Activated effector memory CD4-positive, alpha-beta T cell treated with Interleukin-2 at 50 U/mL for 16 hours (primary cell): ENCODE measurements around the gene DPP10.
"Not testable (repeated sequence)": the region's sequence is repeated elsewhere in the genome, so short reads cannot be mapped to it uniquely, and the experiment has no call there.

Source experiments
- DNase-seq: peaks from one replicate; pipeline ENCODE4 v3.0.0-alpha.2; 2020

Gene DPP10

DNA sequence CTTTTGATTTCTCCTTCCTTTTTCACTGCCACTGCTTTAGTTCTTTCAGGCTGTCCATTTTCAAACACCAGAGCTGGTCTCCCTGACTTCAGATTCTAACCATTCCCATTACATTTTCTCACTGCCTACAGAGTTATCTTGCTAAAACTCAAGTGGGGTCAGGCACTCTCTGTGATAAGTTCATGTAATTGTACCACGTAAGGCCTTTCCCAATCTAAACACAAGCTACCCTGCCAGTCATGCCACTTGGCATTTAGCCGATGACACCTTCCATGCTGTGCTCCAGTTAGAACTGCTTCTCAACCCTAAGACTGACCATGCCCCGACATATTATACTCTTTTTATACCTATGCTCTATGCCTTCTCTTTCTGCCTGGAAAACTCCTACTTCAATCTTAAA, 592.4 kb downstream of the DPP10 start:
- DNase-seq = no peak

DNA sequence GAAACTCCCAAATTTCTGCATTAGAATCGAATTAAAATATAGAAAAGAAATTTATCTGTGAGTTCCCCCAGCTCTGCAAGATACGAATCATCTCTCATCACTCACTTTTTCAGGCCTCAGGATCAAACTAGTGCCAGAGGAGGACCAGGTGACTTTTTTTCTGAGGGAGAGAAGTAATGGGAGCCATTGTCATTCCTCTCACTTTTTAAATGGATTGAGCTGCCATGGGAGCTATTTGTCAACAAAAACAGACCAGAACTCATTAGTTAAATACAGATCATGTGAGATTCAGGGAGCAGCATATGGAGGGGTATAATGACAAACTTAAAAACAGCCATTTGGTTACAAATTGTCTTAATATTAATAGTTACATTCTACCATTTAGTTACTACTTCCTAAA, 594.4 kb downstream of the DPP10 start:
- no peak for DNase-seq

DNA sequence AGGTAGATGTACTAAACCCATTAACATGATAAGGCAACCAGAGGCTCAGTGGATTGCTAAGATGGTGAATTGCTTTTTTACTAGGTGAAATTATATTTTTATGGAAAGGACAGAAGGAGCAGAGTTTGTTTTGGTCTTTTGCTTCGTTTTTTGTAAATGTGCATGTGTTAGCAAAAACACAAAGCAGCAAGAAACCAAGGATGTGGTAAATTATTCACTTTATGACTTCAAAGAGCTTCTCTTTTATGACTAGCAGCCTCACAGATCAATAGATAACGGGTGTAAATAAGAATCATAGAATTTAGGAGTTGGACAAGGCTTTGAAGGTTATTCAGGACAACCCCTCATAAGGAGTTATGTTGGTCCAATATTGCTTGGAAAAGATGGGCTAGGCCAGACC, 615.0 kb downstream of the DPP10 start:
- DNase-seq = no peak

DNA sequence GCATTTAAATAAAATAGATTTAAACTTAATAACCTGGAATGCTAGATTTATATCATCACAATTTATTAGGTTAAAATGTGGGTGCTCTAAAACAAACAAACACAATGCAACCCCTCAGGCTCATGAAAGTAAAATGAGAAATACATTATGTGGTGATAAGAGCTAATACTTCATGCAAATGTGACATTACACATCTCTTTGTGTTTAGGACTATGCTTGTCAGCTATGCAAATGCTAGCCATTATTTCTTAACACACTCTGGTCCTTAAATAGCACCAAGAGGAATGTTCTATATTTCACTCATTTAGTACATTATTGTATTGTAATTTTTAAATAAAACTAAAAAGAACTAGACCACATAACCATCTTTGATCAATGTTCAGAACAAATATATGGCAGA, 627.6 kb downstream of the DPP10 start:
- DNase-seq = no peak

DNA sequence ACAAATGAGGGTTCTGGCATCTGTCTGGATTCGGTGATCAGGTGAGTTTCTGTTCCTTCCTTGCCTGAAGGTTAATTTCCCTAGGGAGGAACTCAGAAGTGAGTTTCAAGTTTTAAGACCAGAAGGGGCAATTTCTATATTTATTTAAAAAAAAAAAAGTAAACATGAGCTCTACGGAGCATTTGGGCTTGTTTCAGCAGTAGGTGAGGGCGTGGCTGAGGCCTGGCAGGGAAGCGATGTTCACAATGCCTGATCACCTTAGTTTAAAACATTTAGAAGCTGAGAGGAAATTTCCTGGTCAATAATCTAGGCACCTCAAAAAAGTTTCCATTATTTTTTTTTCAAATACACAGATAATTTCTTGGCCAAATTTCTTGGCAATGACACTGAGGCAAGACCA, 629.1 kb downstream of the DPP10 start:
- DNase-seq = no peak

DNA sequence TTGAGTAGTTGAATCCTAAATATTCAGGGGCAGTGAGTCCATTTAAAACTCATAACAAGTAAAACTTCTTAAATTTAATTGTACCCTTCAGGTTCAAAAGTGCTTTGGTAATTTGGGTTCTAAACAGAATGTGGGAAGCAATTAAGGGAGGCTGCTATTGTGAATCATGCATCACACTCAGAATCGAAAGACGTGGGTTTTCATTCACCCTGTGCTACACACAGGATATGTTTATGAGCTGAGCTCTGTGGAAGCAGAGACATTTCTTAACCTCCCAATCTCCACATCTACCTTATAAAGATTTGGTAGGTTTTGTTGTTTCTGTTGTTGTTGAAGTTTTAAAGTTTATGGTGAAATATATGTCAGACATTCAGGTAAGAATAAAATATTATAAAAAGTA, 633.4 kb downstream of the DPP10 start:
- DNase-seq = no peak

DNA sequence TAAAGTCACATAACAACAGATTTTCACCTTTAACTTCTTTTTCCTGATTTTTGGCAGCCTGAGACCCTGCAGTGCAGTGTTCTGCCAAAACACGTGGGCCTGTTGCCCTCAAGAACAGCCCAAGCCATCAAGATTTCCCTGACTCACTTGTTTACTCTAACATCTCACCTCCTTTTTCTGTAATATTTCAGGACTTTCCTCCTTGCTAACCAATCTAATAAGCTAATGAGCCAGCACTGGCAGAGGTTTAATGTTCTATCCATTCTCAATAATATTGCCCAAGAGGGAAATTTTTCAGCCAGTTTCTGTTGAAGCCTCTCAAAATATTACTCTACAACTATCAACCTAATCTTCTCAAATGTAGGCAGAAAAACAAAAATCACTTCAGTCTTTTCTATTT, 635.2 kb downstream of the DPP10 start:
- DNase-seq = no peak

DNA sequence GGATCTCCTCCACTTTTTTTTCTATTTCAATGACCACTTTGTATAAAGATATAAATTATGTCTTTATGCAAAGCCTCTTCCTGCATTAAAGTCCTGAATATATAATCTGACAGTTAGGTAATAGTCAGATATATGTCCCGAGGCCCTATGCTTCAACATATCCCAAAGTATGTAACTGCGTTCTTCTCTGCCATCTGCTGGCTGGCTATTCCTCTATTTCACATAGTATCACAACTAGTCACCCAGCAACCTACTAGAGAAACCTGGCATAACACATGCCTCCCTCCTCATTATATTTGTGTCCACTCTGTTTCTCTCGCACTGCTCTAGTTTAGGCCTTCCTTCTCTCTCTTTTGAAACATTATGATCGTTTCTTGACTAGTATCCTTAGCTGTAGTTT, 640.8 kb downstream of the DPP10 start:
- DNase-seq = no peak

DNA sequence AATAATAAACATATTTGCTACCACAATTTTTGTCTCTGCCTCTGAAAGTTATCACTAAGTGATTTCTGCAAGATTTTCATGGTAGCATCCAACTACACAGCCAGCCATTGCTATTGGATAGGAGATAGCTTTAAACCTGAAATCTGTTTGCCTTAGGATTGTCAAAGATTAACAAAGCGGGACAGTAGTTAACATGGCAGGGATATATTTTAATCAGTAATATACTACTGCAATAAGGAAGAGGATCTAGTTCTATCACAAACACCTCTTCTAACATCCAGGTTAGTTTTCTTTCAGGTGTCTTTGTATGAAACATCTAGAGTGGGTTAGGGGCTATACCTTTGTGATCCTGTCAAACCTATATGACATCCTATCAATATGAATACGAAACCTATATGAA, 641.3 kb downstream of the DPP10 start:
- no peak for DNase-seq

DNA sequence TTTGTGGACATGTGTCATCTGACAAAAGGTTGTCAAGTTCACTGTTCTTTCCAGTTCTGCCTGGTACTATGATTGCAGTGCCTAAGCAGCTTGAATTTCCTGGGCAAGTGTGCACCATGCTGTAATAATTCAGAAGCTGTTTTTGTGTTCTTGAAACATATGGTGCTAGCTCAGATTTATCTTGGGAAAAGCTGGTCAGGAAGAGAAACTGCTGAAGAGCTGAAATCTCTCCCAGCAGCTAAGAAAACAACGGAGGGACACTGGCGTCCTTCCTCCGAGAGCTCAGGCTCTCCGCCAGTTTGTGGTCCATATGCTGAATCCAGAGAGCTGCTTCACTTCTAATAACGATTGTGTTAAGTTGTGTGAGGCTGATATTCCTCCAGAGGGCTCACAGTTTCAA, 642.0 kb downstream of the DPP10 start:
- no peak for DNase-seq

DNA sequence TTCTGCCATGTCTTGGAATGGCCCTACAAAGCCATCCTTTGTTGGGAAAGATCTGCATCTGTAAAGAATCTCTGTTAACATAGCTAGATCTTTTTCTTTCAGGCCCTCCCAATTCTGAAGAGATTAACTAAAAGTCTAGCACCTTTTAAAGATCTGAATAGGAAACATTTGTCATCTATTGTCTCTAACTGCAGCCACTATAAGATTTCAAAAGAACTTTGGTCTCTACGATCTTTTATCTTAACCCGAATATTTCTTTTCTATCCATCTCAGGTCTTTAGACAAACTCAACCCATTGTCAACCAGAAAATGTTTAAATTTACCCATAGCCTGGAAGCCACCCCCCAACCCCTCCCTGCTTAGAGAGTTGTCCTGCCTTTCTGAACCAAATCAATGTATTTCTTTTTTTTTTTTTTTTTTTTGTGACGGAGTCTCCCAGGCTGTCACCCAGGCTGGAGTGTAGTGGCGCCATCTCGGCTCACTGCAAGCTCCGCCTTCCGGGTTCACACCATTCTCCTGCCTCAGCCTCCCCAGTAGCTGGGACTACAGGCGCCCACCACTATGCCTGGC, 643.7 kb downstream of the DPP10 start:
- DNase-seq = not testable (repeated sequence)

DNA sequence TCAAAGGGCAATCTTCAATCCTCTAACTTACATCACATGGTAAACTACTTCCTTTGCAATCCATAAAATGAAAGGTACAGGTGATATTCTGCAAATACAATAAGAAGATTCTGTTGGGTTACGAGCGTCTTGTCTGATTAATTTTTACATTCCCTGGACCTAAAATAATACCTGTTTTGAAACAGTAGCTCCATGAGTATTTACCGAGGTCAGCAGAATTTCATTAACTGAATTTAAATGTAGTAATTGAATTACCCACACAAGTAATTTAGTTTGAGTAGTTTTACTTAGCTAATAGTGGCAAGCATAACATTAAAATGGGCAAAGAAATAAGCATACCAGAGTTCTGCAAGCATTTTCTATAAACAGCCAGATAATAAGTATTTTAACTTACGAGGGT, 652.0 kb downstream of the DPP10 start:
- DNase-seq = no peak

DNA sequence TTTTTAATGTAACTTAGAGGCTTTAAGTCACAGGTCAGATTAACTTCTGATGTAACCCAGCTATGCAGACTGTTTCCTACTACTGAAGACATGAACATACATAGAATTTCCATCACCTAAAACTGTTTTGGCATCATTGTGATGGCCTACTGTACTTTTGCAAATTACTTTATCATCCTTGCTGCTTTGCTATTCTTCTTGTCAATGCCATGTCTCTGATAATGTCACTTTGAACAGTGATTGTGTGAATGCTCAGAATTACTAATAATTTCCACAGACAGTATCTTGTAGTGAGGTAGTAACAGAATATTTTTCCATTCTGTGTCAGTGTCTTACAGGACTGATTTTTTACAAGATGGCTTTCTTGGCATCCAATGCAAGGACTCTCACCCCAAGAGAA, 663.5 kb downstream of the DPP10 start:
- DNase-seq = no peak

DNA sequence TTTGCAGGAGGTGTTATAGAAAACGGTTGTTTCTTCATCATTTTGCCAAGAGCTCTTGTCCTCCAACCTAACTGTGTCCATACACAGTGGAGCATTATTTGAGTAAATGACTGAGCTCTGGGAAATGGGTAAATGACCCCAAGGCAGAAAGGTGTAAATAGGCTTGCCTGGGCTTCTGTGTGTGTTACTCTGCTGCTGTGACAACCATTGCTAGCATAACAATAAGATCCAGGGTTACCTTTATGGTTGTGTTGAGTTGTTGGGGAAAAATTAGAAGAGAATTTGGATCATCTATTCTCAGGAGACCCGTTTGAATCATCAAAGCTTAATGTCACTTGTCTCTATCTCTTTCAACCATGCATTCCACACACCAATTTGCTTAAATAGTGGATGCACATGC, 672.7 kb downstream of the DPP10 start:
- DNase-seq = no peak

DNA sequence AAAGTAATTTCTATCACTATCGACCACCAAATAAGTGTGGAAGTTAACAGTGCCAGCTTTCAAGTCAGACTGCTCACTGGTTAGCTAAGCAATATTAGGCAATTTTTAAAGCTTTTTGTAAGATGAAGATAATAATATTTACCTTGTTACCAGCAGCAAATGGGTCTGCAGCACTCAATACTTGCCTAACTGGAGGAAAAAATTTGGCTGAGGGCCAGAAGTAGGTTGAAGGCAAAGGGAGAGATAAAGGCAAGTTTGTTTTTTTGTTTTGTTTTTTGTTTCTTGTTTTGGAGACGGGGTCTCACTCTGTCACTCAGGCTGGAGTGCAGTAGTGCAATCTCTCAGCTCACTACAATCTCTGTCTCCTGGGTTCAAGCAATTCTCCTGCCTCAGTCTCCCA, 675.9 kb downstream of the DPP10 start:
- DNase-seq = no peak

DNA sequence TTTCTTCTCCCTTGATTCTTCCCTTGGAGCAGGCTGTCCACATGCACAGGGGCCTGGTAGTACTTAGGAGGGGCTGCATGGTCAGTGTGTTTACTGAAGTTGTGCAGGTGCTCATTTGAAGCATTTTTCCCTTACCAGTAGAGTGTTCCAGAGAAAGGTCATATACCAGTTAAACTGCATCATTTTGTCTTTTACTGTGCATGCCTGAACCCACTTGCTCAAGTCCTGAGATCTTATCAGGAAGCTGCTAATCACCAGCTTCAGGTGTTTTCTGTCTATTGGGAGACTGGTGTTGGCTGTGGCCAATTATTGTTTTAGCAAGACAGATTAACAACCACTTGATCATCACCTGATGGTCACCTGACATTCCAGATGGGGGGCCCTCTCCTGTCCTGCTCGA, 676.6 kb downstream of the DPP10 start:
- no peak for DNase-seq

DNA sequence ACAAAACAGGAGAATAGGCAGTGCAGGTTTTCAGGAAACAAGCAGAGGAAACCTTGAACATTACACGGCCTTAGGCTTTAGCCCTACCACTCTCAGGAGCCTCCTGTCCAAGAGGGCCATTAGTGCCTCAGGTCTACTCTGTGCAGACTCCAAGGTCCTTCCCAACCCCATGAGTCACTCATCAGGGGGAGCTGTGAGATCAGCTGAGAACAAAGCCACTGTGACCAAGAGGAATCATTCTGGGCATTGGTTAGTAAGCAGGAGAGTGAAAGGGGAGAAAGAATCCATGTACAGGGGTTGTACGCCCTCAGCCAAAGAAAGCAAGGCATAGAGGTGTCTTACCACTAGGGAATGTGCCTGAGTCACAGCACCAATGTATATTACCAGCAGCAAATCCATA, 680.3 kb downstream of the DPP10 start:
- no peak for DNase-seq

DNA sequence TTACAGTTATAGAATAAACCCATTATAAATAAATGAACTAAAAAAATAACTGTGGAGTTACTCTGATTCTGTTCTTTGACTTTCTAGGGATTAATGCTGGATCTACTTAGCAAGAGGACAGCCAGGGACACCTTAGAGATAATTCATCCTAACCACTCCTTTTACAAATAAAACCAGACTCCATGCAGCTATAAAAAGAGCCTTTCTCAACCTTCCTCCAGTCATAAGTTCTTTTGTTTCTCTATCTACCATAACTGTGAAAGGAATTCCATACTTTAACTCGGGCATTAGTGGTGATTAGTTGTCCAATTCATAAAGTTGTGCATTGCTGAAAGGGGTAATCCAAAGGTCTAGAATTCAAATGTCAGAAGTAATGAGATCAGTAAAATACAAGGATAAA, 682.4 kb downstream of the DPP10 start:
- no peak for DNase-seq

DNA sequence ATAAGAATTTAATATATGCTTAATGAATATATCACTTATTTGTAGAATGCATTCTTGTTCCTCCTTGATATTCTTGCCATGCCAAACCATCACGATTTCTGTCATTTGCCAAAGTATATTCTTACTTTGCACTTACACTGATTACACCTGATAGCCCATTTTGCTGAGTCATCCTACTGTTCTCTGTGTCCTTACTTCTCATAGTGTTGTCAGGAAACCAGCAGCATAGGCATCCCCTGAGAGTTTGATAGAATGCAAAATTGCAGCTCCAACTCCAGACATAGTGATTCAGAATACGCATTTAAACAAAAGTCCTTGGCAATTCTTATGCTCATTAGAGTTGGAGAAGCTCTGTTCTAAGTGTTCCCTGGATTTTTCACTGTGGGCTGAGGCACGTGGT, 687.1 kb downstream of the DPP10 start:
- no peak for DNase-seq

DNA sequence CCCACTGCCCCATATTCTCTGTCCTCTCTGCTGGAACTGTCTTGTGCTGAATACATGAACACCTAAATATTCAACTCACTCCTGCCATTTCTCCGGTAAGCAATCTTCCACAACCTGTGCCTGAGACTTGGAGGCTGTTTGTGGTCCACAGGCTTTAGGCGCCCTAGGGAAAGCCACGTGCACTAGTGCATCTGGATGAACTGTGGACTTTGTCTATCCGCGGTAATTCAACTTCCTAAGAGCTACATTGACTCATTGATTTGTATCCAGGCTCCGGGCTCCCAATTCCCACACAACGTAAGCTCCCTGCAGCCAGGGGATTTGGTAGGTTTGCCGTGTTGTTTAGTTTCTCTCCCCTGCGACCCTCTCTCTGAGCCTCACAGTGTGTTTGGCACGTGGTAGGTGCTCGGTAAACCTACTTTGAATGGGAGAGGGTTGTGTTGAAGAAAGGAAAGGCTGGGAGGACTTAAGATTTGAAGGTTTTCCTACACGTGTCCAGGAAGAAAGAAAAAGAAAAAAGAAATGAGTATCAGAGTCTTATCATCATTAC, 718.2 kb downstream of the DPP10 start:
- no peak for DNase-seq

DNA sequence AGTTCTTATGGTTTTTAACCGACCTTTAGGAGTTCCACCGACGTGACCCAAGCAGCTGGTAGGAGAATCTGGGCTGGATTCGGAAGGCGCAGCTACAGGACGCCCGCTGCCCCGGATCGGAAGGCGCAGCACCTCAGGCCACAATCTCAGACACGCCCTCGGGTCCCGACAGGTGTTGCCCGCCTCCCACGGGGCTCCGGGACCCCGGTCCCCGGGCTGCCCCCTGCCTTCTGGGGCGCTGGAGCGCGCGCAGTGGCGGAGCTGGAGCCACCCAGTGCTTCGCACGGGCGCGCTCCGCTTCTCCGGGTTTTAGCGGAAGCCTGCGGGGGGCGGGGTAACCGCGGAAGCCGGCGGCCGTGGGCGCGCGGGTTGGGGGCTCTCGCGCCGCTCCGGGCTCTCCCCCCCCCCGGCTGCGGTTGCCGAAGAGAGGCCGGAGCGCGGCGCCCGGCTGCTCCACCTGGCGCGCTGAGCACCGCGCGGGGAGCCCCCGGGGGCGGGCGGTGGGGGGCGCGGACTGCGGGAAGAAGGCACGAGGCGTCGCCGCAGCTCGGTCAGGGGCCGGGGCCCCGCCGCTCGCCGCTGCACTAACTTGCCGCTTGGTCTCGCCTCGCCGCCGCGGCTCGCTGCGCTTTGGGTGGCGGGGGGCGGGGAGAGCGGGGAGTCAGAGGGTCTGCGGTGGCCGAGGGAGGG, 718.8 kb downstream of the DPP10 start:
- no peak for DNase-seq

DNA sequence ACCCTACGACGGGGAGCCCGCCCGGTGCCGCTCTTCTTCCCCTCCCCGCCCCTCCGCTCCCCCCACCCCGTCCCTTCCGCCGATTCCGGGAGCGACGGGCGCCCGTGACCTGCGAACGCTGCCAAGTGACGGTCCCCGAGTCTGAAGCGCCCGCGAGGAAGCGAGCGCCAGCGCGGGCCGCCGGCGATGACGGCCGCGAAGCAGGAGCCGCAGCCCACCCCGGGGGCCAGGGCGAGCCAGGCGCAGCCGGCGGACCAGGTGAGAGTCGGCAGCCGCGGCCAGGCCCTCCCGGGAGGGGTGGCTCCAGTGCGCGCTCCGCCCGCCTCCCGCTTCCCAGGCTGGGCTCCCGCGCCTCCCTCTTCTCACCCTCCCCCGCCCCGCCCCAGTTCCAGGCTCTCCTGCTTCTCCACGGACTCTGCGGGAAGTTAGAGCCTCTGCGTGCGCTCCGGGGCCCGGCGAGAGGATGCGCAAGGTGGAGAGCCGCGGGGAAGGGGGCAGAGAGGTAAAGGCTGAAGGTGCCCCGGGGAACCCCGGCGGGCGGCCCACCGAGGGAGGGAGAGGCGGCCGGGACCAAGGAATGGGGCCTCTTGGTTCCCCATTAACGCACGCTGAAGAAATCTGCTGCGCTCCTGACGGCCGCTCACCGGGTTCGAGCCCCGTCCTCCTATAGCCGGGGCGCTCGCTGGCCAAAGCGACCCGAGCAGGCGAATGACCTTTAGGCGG, 719.5 kb downstream of the DPP10 start:
- DNase-seq = no peak

DNA sequence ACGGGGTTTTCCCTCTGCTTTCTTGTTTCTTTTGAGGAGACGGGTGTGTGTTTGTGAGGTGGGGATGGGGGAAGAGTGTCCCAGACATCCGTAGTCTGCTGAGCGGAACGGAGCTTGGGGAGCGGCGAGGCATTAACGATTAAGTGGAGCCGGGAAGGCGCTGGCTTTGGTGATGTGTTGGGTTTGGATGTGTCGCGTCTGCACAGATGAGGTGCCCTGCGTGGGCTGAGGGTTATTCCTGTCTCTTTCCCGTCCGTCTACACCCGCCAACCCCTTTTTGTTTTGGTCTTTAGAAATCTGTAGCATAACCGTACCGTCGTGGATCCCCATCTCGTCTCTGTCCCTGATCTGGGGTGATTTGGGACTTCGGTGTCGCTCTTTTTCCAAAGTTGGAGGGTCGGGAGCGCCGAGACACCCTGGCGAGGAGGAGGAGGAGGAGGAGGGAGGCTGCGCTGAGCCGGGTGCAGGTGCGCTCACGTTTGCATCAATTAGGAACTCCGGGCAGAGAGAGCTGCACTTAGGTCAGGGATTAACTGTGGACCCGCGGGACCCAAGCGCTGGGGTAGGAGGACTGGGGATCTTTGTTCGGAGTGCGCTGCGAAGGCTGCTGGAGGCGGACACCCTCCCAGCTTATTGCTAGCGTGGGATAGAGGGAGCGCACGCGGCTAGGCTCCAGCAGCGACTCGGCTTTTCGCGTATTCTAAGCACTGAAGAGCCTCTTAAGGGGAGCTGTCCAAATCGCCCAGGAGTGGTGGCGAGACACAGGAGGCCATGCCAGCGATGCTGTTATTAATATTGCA, 720.3 kb downstream of the DPP10 start:
- no peak for DNase-seq

DNA sequence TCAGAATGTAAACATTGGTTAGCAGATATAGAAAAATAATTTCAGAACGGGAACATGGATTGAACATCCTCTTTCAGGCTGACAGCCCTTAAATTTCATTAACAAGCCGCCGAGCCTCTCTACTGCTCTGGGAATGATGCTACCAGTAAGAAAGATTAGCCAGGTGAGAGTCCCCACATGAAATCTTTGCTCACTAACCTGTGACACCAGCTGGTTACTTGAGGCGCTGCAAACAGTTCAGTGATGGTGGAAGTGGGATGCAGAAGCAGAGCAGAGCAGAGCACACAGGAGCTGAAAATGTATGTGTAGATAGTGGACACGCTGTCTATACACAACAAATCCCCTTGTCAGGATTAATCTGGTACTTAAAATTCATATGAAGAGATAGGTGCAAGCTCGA, 721.1 kb downstream of the DPP10 start:
- DNase-seq = no peak
